DND-41 (cell line): ENCODE data around the gene EHF.

Experiments used
- ATAC-seq: fragments of 200-7000 bp; cut with Tn5 transposase; 3 replicates; pipeline ENCODE4 v1.9.1; 2021; ENCODE audit warnings: low read depth; ENCODE audit not compliant: insufficient read depth
- DNase-seq: peaks from one replicate; pipeline ENCODE4 v3.0.0-alpha.2; 2020
- H2AFZ ChIP-seq: 2 replicates; pipeline ENCODE4 v1.6.0; 2012; ENCODE audit warnings: low read depth, low read length
- H3K27ac ChIP-seq: 2 replicates; pipeline ENCODE4 v1.5.1; 2012; ENCODE audit warnings: low read length, inconsistent platforms
- H3K27me3 ChIP-seq: fragments of 200-600 bp; sonication (generic); 2 replicates; pipeline ENCODE4 v1.6.0; 2012; ENCODE audit warnings: low read length, mild to moderate bottlenecking, inconsistent platforms; ENCODE audit not compliant: insufficient read depth, poor library complexity
- H3K36me3 ChIP-seq: 2 replicates; pipeline ENCODE4 v1.5.1; 2012; ENCODE audit warnings: low read length, inconsistent platforms; ENCODE audit not compliant: insufficient read depth
- H3K4me1 ChIP-seq: 2 replicates; pipeline ENCODE4 v1.5.1; 2012; ENCODE audit warnings: mild to moderate bottlenecking, low read length; ENCODE audit not compliant: insufficient read depth
- H3K4me2 ChIP-seq: 2 replicates; pipeline ENCODE4 v1.6.0; 2012; ENCODE audit warnings: mild to moderate bottlenecking, moderate library complexity, low read length, inconsistent platforms; ENCODE audit not compliant: insufficient read depth
- H3K4me3 ChIP-seq, 2 experiments: fragments of 200-600 bp in 1 of 2; shearing (Covaris generic) in 1 of 2; 2 replicates each; pipeline ENCODE4 v1.5.1; 2012 to 2016; ENCODE audit warnings: inconsistent platforms in 2 of 2, low read length in 2 of 2, mild to moderate bottlenecking in 2 of 2, low read depth in 1 of 2, moderate library complexity in 1 of 2
- H3K79me2 ChIP-seq: 2 replicates; pipeline ENCODE4 v1.6.0; 2012; ENCODE audit warnings: low read length, inconsistent platforms; ENCODE audit not compliant: insufficient read depth
- H3K9ac ChIP-seq: 2 replicates; pipeline ENCODE4 v1.6.0; 2012; ENCODE audit warnings: low read depth, mild to moderate bottlenecking, inconsistent platforms, low read length, moderate library complexity
- H3K9me3 ChIP-seq: 2 replicates; pipeline ENCODE4 v1.5.1; 2012; ENCODE audit warnings: low read length, moderate library complexity, mild to moderate bottlenecking, inconsistent platforms; ENCODE audit not compliant: insufficient read depth, severe bottlenecking
- H4K20me1 ChIP-seq: 2 replicates; pipeline ENCODE4 v1.6.0; 2012; ENCODE audit warnings: low read length; ENCODE audit not compliant: insufficient read depth
- EZH2 ChIP-seq: IDR thresholded peaks from 3 replicates; pipeline ENCODE4 v1.6.1; 2012; ENCODE audit warnings: borderline replicate concordance, low read depth, mild to moderate bottlenecking, moderate library complexity, low read length, inconsistent platforms; ENCODE audit not compliant: severe bottlenecking
- TF ChIP-seq, protein P1 (sequence below): IDR thresholded peaks from 2 replicates; pipeline ENCODE4 v1.5.1; 2012; ENCODE audit warnings: borderline replicate concordance, low read length, moderate library complexity, mild to moderate bottlenecking; ENCODE audit not compliant: poor library complexity, severe bottlenecking; ENCODE audit errors: extremely low read depth

Gene EHF

DNA sequence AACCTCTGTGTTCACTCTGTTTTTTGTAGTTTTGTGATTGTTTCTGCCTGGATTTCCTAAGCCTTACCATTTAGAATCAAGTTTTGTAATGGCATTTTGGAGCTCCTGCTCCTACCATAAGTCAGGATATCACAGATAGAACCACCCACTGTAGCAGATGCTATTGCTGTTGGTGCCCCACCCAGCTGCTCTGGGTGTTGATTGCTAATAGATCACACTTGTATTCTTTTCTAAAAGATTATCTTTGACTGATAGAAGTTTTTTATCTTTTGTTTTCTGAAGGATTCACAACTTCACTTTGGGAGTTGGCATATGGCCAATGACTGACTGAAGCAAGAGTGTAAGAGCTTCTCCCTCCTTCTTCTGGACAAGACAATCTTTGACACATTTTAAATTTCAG, 76.0 kb downstream of the EHF start:
- H3K4me1 ChIP-seq = no peaks in the 10 kb centered on the region
- H3K9me3 ChIP-seq = no peaks in the 10 kb centered on the region
- no peak overlapping the region for H3K4me2 ChIP-seq
- H3K9ac ChIP-seq = no peak overlapping the region
- H2AFZ ChIP-seq = no peak overlapping the region
- no peak overlapping the region for H3K27ac ChIP-seq
- H3K36me3 ChIP-seq = no peaks in the 10 kb centered on the region
- H3K4me3 ChIP-seq = no peak overlapping the region
- TF ChIP-seq EZH2 = no peak
- TF ChIP-seq, protein P1, sequence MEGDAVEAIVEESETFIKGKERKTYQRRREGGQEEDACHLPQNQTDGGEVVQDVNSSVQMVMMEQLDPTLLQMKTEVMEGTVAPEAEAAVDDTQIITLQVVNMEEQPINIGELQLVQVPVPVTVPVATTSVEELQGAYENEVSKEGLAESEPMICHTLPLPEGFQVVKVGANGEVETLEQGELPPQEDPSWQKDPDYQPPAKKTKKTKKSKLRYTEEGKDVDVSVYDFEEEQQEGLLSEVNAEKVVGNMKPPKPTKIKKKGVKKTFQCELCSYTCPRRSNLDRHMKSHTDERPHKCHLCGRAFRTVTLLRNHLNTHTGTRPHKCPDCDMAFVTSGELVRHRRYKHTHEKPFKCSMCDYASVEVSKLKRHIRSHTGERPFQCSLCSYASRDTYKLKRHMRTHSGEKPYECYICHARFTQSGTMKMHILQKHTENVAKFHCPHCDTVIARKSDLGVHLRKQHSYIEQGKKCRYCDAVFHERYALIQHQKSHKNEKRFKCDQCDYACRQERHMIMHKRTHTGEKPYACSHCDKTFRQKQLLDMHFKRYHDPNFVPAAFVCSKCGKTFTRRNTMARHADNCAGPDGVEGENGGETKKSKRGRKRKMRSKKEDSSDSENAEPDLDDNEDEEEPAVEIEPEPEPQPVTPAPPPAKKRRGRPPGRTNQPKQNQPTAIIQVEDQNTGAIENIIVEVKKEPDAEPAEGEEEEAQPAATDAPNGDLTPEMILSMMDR = no peak
- ATAC-seq = no peak
- no peaks in the 10 kb centered on the region for H4K20me1 ChIP-seq
- DNase-seq = no peak
- H3K79me2 ChIP-seq = no peaks in the 10 kb centered on the region
- no peaks in the 10 kb centered on the region for H3K27me3 ChIP-seq

DNA sequence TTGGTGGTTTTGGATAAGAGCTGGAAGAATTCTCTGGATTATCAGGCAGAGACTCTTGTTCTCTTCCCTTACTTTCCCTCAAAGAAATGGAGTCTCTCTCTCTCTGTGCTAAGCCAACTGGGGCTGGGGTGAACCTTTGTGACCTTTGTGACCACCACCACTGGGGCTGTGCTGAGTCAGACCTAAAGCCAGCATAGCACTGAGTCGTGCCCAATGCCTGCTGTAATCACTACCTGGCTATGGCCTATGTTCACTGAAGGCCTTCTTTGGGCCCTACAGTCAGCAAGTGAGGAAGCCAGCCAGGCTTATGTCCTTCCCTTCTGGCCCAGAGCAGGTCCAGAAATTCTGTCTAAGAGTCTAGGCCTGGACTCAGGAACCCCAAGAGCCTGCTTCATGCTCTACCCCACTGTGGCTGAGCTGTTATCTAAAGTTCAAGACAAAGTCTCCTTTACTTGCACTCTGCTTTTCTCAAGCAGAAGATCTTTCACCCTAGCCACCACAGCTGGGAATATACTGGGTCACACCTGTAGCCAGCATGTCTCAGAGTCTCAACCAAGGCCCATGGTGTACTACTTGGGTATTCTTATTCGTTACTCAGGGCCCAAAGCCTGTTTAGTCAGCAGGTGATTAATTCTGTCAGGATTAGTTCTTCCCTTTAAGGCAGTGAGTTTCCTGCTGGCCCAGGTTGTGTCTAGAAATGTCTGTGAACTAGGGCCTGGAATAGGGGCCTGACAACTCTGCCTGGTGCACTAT, 86.0 kb downstream of the EHF start:
- no peaks in the 10 kb centered on the region for H3K36me3 ChIP-seq
- no peak overlapping the region for H3K9ac ChIP-seq
- H3K4me1 ChIP-seq = no peaks in the 10 kb centered on the region
- no peaks in the 10 kb centered on the region for H3K79me2 ChIP-seq
- no peaks in the 10 kb centered on the region for H3K9me3 ChIP-seq
- no peaks in the 10 kb centered on the region for H3K27me3 ChIP-seq
- H3K27ac ChIP-seq = no peak overlapping the region
- H3K4me2 ChIP-seq = no peak overlapping the region
- TF ChIP-seq, protein P1 = no peak
- TF ChIP-seq EZH2 = no peak
- no peak overlapping the region for H3K4me3 ChIP-seq
- DNase-seq (no peak), ATAC-seq (no peak)
- H4K20me1 ChIP-seq = no peaks in the 10 kb centered on the region
- no peak overlapping the region for H2AFZ ChIP-seq

DNA sequence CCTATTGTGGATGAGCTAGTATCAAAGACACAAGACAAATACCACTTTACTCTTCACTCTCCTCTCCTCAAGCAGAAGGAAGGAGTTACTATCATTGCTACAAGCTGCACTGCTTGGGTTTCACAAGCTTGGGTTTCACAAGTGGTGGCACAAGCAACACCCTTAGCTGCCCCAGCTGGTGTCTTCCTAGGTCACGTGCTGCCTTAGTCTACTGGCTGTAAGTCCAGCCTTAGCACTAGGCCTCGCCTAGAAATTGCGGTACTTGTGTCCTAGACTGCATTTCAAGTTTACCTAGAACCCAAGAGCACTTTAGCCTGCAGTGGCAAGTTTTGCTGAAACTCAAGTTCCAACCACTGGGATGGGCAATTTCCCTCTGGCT, 86.6 kb downstream of the EHF start:
- H3K79me2 ChIP-seq = no peaks in the 10 kb centered on the region
- H3K9me3 ChIP-seq = no peaks in the 10 kb centered on the region
- no peak overlapping the region for H3K4me2 ChIP-seq
- H3K4me3 ChIP-seq = no peak overlapping the region
- no peaks in the 10 kb centered on the region for H4K20me1 ChIP-seq
- no peak for DNase-seq
- no peaks in the 10 kb centered on the region for H3K27me3 ChIP-seq
- no peak overlapping the region for H3K9ac ChIP-seq
- no peak overlapping the region for H2AFZ ChIP-seq
- no peak for ATAC-seq
- H3K27ac ChIP-seq = no peak overlapping the region
- H3K36me3 ChIP-seq = no peaks in the 10 kb centered on the region
- no peak for TF ChIP-seq EZH2
- TF ChIP-seq, protein P1 = no peak
- no peaks in the 10 kb centered on the region for H3K4me1 ChIP-seq
